ENCODE results near the gene CCK. TPM values are rescaled to one million over a fixed set of nuclear protein-coding genes. Genes with fewer than 3 reads are reported as not detected.

The CCK gene
- polyA plus RNA-seq, 3 donors from 2014 or later: not detected

DNA sequence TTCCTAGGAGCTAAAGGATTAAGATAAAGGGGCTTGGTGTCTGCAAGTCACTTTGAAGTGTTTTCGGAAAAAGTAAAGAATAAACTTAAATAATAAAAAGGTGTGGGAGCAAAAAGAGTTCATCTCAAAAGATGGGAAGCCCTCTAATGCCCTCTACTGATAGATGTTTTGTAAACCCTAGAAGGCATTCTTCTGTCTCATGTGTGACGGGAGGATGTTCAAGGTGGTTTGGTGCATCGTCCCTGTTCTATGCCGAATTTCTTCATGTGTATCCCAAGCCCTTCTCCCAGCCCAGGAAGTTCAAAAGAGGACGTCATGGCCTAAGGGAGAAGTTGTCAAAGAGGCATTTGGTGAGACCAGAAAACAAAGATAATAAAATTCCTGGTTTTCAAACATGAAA is 37.2 kb downstream of the CCK start:
- peaks cover 1 to 5% (median 2%) of the 10 kb centered on the region in 3 donors for H3K27me3 Mint-ChIP-seq (ENCODE audit: low read depth in 3 of 3)
- H3K4me1 Mint-ChIP-seq: peaks cover 12 to 13% of the 10 kb centered on the region in 2 donors
- H3K4me3 Mint-ChIP-seq: no peak overlapping the region
- H3K27ac Mint-ChIP-seq: no peak overlapping the region
- DNase-seq: no peak
- H3K9me3 Mint-ChIP-seq: no peaks in the 10 kb centered on the region
- peaks cover 11 to 27% (median 16%) of the 10 kb centered on the region in 3 donors for H3K36me3 Mint-ChIP-seq

DNA sequence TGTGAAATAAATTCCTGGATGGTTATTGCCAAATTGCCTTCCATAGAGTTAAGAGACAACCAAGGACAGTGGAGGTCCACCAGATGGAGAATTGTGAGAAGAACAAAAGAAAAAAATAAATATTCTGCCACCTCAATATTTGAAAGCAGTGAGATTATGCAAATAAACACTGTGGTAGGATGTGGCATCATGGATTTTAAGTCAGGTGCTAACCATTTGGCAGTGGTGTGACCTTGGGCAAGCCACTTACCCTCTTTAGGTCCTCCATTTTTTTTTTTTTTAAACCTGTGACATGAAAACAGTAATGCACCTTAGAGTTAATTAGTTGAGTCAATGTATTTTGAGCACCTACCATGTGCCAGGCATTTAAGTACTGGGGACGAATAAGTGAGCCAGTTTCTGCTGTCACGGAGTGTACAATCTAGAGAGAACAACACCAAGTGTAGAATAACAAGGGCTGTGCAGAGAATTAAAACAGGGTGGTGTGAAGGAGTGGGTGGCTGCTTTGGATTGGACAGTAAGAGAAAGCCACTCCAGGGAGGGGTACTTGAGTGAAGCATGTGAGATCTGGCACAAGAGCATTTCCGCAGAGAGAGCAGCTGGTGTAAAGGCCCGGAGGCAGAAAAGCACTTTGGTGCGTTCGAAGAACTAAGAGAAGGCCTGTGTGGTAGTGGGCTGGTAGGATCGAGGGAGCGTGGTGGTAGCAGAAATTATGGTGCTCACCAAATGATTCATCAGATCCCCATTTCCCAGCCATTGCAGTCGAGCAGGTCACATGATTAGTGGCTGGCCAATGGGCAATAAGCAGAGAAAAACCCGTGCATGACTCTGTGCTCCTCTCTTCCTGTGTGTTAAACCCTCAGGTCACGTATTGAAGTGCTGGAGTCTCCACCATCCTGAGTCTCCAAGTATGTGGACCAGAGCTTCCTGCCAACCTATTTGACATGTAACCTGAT is 39.2 kb downstream of the CCK start:
- no peaks in the 10 kb centered on the region for H3K9me3 Mint-ChIP-seq
- no peak overlapping the region for H3K27ac Mint-ChIP-seq
- DNase-seq: peak in 2 of 3 donors; percentile 9 to 19
- H3K36me3 Mint-ChIP-seq: peaks cover 16 to 29% (median 29%) of the 10 kb centered on the region in 3 donors
- H3K27me3 Mint-ChIP-seq (ENCODE audit: low read depth in 3 of 3): peaks cover 1 to 5% (median 2%) of the 10 kb centered on the region in 3 donors
- no peak overlapping the region for H3K4me3 Mint-ChIP-seq
- H3K4me1 Mint-ChIP-seq: peaks cover 12 to 13% of the 10 kb centered on the region in 2 donors

DNA sequence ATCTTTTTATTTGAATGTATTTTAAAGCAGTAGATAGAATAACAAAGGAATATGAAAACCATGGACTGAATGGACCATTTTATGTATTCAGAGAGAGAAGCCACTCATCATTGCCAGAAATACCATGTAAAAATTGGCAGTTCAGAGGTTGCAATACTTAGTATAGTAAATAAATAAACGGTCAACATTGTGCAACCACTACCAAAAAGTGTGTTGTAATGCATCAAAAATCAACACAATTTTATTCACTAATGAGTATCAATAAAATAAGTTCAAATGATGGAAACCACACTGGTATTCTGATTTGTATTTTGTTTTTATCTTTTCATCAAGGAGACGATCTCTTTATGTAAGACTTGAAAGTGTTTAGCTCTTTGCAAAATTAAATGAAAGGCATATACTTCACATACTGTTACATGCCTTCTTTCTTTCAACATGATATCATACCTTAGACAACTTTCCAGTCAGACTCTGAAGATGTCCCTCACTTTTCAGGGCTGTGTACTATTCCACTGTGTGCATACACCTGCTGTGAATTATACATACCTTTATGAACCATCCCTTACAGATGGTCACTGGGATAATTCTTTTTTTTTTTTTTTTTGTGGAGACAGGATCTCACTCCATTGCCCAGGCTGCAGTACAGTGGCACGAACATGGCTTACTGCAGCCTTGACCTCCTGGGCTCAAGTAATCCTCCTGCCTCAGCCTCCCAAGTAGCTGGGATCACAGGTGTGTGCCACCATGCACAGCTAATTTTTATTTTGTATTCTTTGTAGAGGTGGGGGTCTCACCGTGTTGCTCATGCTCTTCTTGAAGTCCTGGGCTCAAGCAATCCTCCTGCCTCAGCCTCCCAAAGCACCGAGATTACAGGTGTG is 40.3 kb downstream of the CCK start:
- Mint-ChIP-seq H3K27me3 (ENCODE audit: low read depth in 3 of 3) (peaks cover 0 to 5% (median 1%) of the 10 kb centered on the region in 3 donors), H3K27ac (no peak overlapping the region), H3K4me1 (peaks cover 12 to 13% of the 10 kb centered on the region in 2 donors), H3K4me3 (no peak overlapping the region), H3K36me3 (peaks cover 16 to 33% (median 32%) of the 10 kb centered on the region in 3 donors), H3K9me3 (no peaks in the 10 kb centered on the region)
- no peak for DNase-seq

DNA sequence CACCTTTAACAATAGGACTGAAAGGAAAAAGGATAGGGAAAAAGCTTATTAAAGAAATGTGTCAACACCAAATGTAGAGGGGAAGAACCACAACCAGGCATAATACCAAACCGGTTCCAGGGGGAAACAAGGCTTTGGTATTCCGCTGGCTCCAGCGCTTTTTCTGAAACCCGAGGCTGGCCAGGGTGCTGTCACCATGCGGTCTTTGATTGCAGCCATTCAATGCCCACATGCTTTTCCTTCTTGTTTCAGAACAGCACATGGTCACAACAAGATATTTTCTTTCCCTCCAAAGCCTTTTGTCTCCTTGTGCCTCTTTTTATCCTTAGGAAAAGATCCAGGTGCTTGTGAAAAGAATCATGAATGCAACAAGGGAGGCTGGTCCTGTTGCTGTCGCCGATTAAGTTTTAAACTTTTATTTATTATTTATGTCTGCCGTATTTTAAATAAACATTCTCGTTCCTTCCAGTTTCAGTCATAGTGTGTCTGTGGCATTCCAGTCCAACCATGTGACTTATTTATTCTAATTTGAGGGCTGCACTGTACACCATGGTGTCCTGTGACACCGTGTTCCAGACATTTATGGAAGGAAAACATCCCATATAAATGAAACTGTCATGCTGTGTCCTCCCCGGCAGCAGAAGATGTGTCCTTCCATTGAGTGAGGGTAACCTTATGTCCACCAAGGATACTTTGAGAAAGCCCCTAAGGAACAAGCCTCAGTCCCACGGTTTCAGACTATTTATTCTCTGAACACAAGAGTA is 41.1 kb downstream of the CCK start:
- peaks cover 0 to 3% (median 1%) of the 10 kb centered on the region in 3 donors for H3K27me3 Mint-ChIP-seq (ENCODE audit: low read depth in 3 of 3)
- H3K27ac Mint-ChIP-seq: peak overlapping the region in 1 of 6 donors; percentile 38
- no peak overlapping the region for H3K4me3 Mint-ChIP-seq
- no peaks in the 10 kb centered on the region for H3K9me3 Mint-ChIP-seq
- H3K36me3 Mint-ChIP-seq: peaks cover 21 to 41% (median 41%) of the 10 kb centered on the region in 3 donors
- no peak for DNase-seq
- peaks cover 12 to 13% of the 10 kb centered on the region in 2 donors for H3K4me1 Mint-ChIP-seq

DNA sequence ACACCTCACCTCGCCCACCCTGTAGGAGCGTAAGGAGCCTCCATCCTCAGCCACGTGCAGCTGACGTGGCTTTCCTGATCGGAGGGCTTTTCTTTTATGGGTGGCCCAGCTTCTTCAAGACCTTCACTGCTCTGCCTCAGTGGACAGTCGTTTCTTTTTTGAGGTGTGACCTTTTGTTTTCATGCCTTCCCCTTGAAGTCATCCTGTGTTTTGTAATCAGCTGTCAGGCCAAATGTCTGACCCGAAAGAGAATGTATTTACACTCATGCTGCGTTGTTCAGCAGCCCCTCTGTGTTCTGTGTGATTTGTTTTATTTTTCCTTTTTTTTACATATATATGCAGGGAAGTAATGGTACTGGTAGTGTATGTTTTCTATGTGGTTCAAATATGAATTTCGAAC is 41.8 kb downstream of the CCK start:
- Mint-ChIP-seq H3K36me3 (peaks cover 22 to 42% (median 42%) of the 10 kb centered on the region in 3 donors), H3K9me3 (no peaks in the 10 kb centered on the region), H3K27ac (peak overlapping the region in 1 of 6 donors; percentile 38), H3K4me3 (no peak overlapping the region), H3K4me1 (peaks cover 12 to 13% of the 10 kb centered on the region in 2 donors), H3K27me3 (ENCODE audit: low read depth in 3 of 3) (peaks cover 0 to 3% (median 1%) of the 10 kb centered on the region in 3 donors)
- no peak for DNase-seq

DNA sequence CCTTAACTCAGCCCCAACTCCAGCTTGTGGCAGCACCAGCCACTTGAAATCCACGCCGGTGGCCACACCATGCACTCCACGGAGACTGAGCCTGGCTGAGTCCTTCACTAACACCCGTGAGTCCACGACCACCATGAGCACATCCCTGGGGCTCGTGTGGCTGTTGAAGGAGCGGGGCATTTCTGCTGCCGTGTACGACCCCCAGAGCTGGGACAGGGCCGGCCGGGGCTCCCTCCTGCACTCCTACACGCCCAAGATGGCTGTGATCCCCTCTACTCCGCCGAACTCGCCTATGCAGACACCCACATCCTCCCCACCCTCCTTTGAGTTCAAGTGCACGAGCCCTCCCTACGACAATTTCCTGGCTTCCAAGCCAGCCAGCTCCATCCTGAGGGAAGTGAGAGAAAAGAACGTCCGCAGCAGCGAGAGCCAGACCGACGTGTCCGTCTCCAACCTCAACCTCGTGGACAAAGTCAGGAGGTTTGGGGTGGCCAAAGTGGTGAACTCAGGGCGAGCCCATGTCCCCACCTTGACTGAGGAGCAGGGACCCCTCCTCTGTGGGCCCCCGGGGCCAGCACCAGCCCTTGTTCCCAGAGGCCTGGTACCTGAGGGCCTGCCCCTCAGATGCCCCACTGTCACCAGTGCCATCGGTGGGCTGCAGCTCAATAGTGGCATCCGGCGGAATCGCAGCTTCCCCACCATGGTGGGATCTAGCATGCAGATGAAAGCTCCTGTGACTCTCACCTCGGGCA is 42.9 kb downstream of the CCK start:
- no peak overlapping the region for H3K4me3 Mint-ChIP-seq
- no peaks in the 10 kb centered on the region for H3K9me3 Mint-ChIP-seq
- peaks cover 0 to 3% (median 1%) of the 10 kb centered on the region in 3 donors for H3K27me3 Mint-ChIP-seq (ENCODE audit: low read depth in 3 of 3)
- H3K27ac Mint-ChIP-seq: no peak overlapping the region
- DNase-seq: no peak
- H3K36me3 Mint-ChIP-seq: peaks cover 22 to 45% (median 42%) of the 10 kb centered on the region in 3 donors
- peaks cover 12 to 13% of the 10 kb centered on the region in 2 donors for H3K4me1 Mint-ChIP-seq

DNA sequence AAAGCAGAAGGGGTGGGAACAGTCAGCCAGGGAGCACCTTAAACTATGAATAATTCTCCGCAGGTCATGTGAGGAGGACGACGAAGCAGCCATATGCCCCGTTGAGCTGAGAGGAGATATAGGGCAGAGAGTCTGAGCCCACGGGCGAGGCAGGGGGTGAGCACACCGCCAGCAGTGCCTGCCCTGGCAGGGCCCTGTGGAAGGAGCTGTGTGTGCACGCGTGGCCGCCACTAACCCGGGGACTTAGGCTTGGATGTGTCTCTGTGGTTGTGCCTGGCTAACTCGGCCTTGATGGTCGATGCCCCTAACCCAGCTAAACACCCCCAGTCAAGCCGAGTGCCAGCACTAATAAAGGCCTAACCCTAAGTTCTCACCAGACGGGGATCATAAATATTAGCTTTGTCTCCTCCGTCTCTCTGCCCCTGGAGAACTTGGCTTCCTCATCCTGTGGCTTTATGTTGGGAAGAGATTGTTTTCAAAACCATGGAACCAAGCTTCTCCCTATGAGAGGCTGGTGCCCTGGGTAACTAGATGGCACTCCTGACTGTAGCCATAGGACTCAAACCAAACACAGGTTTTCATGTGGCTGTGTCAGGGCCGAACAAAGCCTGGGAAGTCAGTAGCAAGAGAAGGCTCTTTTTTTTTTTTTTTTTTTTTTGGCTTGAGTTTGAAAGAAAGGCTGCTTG is 45.4 kb downstream of the CCK start:
- Mint-ChIP-seq H3K27ac (no peak overlapping the region), H3K4me3 (no peak overlapping the region), H3K4me1 (peaks cover 22 to 25% of the 10 kb centered on the region in 2 donors), H3K36me3 (peaks cover 22 to 39% (median 33%) of the 10 kb centered on the region in 3 donors), H3K27me3 (ENCODE audit: low read depth in 3 of 3) (peaks cover 0 to 3% (median 0%) of the 10 kb centered on the region in 3 donors), H3K9me3 (no peaks in the 10 kb centered on the region)
- DNase-seq: no peak

DNA sequence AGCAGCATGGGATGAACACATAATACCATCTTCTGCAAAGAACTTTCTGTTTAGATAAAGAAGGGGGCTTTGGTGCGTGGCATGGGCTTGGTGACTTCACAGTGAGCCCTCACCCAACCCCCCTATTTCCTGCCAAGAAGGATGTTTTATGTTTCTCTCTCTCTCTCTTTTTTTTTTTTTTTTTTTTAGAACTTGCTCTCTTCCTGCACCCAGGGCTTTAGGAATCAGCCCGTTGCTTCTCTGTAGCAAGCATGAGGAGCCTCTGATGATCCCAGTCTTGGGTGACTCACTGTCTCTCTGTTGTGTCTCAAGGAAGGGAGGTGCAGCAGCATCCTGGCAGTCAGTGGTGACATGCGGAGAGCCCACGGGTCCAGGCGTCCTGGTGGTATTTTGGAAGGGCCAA is 49.1 kb downstream of the CCK start:
- Mint-ChIP-seq H3K4me1 (peaks cover 51 to 58% of the 10 kb centered on the region in 2 donors), H3K27ac (peak overlapping the region in 4 of 6 donors; percentile 15 to 80 (median 42)), H3K4me3 (peak overlapping the region in 3 of 5 donors; percentile 22 to 48 (median 34))

DNA sequence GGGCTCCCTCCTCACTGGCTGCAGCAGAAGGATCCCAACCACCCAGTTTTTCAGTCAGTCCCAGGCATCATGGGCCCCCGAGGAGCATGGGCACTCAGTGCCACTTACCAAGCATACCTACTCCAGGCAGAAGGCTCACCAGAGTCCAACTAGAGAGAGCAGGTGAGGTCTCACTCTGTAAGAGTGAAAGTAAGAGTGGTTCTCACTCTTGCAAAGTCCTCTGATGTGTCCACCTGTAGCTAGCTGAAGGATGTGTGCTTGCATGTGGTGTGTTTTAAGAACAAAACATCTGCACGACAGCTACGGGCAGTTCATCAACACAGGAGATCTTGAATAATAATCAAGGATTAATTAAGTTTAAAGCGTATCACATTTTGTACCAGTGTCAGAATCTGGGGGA is 49.7 kb downstream of the CCK start:
- Mint-ChIP-seq H3K36me3 (peaks cover 15 to 29% (median 17%) of the 10 kb centered on the region in 3 donors), H3K4me1 (peaks cover 51 to 58% of the 10 kb centered on the region in 2 donors), H3K27ac (peak overlapping the region in 2 of 6 donors; percentile 15 to 37), H3K4me3 (peak overlapping the region in 2 of 5 donors; percentile 9 to 48), H3K27me3 (ENCODE audit: low read depth in 3 of 3) (peaks cover 0 to 2% (median 2%) of the 10 kb centered on the region in 3 donors), H3K9me3 (no peaks in the 10 kb centered on the region)
- DNase-seq: no peak

More for the DNA sequence above, 49.1 kb downstream of the CCK start:
- Mint-ChIP-seq H3K9me3 (no peaks in the 10 kb centered on the region), H3K27me3 (ENCODE audit: low read depth in 3 of 3) (peaks cover 0 to 2% (median 2%) of the 10 kb centered on the region in 3 donors), H3K36me3 (peaks cover 10 to 24% (median 14%) of the 10 kb centered on the region in 3 donors)
- peak in 2 of 3 donors; percentile 16 to 18 for DNase-seq

DNA sequence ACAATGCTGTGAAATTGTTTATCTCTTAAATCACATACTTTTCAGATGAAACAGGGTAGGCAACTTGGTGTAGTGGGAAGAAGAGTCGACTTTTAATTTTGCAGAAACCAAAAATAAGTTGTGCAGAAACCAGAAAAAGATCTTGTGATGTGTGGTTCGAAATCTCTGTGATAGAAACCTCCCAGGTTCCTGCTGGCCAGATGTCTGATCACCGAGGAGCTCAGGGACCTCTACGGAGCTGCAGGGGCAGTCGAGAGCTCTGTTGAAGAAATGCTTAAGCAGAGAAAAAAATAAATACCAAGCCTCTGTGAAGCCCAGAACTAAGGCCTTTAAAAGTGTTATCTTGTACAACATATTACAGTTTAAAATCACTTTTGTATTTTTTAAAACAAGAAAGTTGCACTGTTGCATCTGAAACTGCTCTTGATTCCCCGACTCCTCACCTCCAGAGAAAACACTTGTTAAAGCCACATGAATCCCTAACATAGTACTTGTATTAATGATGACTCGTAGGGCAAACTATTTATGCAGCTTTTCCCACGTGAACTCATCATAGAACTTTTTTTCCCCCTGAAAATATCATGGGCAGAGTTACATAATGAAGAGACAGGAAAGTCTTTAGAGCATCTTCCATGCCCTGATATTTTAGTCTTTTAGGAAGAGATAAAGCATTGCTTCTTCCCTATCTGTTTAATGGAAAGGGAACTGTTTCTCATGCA is 51.3 kb downstream of the CCK start:
- no peak for DNase-seq
- Mint-ChIP-seq H3K36me3 (peaks cover 17 to 24% (median 17%) of the 10 kb centered on the region in 3 donors), H3K27ac (peak overlapping the region; percentile 23 to 82 (median 52)), H3K4me3 (peak overlapping the region in 2 of 5 donors; percentile 34 to 41), H3K9me3 (no peaks in the 10 kb centered on the region), H3K27me3 (ENCODE audit: low read depth in 3 of 3) (peaks cover 0 to 2% (median 2%) of the 10 kb centered on the region in 3 donors), H3K4me1 (peaks cover 51 to 58% of the 10 kb centered on the region in 2 donors)

DNA sequence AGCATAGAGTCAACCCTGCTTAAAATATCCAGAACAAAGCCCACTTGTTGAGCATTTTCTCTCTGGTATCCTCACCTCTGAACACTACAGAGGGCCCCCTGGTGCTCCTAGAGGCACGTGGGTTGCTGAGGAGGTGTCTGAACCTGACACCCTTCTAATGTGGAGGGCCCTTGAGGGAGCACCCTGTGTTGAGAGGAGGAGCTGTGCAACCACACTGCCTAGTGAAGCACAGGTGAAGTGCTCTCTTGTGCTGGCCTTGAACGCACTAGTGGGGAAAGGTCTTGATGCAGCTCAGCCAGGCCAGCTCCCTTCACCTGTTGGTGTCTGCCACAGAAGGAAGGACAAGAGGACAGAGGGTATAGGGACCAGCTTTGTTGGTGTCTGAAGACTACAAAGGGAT is 51.9 kb downstream of the CCK start:
- H3K4me3 Mint-ChIP-seq: peak overlapping the region in 3 of 5 donors; percentile 10 to 49 (median 33)
- H3K36me3 Mint-ChIP-seq: peaks cover 21 to 27% (median 24%) of the 10 kb centered on the region in 3 donors
- no peak for DNase-seq
- peaks cover 51 to 58% of the 10 kb centered on the region in 2 donors for H3K4me1 Mint-ChIP-seq
- H3K27me3 Mint-ChIP-seq (ENCODE audit: low read depth in 3 of 3): peaks cover 0 to 2% (median 2%) of the 10 kb centered on the region in 3 donors
- peak overlapping the region; percentile 7 to 64 (median 44) for H3K27ac Mint-ChIP-seq
- no peaks in the 10 kb centered on the region for H3K9me3 Mint-ChIP-seq

Data from immature natural killer cell (primary cell).